Activated CD4-positive, CD25-positive, alpha-beta regulatory T cell (primary cell): ENCODE measurements around the gene CUBN.
"Not testable (repeated sequence)": the region's sequence is repeated elsewhere in the genome, so short reads cannot be mapped to it uniquely, and the experiment has no call there.

Experiments
- DNase-seq, 4 experiments: peaks; one replicate each; lab custom pipeline; 2025; lab: John Stamatoyannopoulos, UW

The CUBN gene

GRCh38 chr10:16870331-16870730 lies 259.3 kb downstream of the CUBN start:
- DNase-seq = no peak

- no peak for DNase-seq
These were observed 261.6 kb downstream of the CUBN start for GRCh38 chr10:16867990-16868389.

- no peak for DNase-seq
These were observed 262.1 kb downstream of the CUBN start for GRCh38 chr10:16867556-16867955.

- DNase-seq = no peak
These were observed 262.9 kb downstream of the CUBN start for GRCh38 chr10:16866541-16867275.

GRCh38 chr10:16865766-16866165 lies 263.8 kb downstream of the CUBN start:
- no peak for DNase-seq

- DNase-seq = no peak
These were observed 265.8 kb downstream of the CUBN start for GRCh38 chr10:16863766-16864165.

- DNase-seq = no peak
These were observed 272.2 kb downstream of the CUBN start for GRCh38 chr10:16857419-16857818.

GRCh38 chr10:16856567-16856966 lies 273.0 kb downstream of the CUBN start:
- DNase-seq = no peak

- DNase-seq = no peak
These were observed 273.5 kb downstream of the CUBN start for GRCh38 chr10:16856092-16856491.

GRCh38 chr10:16854623-16855022 lies 275.0 kb downstream of the CUBN start:
- no peak for DNase-seq

GRCh38 chr10:16853809-16854208 lies 275.8 kb downstream of the CUBN start:
- DNase-seq = no peak

- no peak for DNase-seq
These were observed 276.4 kb downstream of the CUBN start for GRCh38 chr10:16853201-16853600.

GRCh38 chr10:16852624-16853023 lies 277.0 kb downstream of the CUBN start:
- DNase-seq = no peak

- DNase-seq = no peak
These were observed 281.0 kb downstream of the CUBN start for GRCh38 chr10:16848562-16849154.

- DNase-seq = no peak
These were observed 282.0 kb downstream of the CUBN start for GRCh38 chr10:16847644-16848043.

GRCh38 chr10:16845248-16845647 lies 284.4 kb downstream of the CUBN start:
- DNase-seq = no peak

GRCh38 chr10:16843252-16843870 lies 286.2 kb downstream of the CUBN start:
- no peak for DNase-seq

- DNase-seq = peak in 1 of 4 experiments; percentile 9
These were observed 294.4 kb downstream of the CUBN start for GRCh38 chr10:16835228-16835627.

- DNase-seq = no peak
These were observed 297.1 kb downstream of the CUBN start for GRCh38 chr10:16832351-16833080.

GRCh38 chr10:16828701-16829175 lies 300.9 kb downstream of the CUBN start:
- DNase-seq = no peak

- DNase-seq = peak; percentile 25 to 46 (median 32)
These were observed 301.5 kb downstream of the CUBN start for GRCh38 chr10:16828114-16828568.

- not testable (repeated sequence) for DNase-seq
These were observed 302.1 kb downstream of the CUBN start for GRCh38 chr10:16827474-16827873.
